Activated naive CD8-positive, alpha-beta T cell treated with anti-CD3 and anti-CD28 coated beads, Interleukin-2, amount 10 ng/mL, durations not matched to agents 7 days and 5 days (primary cell): ENCODE results near the gene SCART1. TPM values are rescaled to one million over a fixed set of nuclear protein-coding genes. Genes with fewer than 3 reads are reported as not detected.
"Not testable (repeated sequence)": the region's sequence is repeated elsewhere in the genome, so short reads cannot be mapped to it uniquely, and the experiment has no call there.

Experiments
- ATAC-seq: fragments of 150-1000 bp; cut with Tn5 transposase; one replicate; pipeline ENCODE4 v1.10.0; 2021; ENCODE audit warnings: low read depth, moderate library complexity
- POLR2A ChIA-PET: fragments of 350-600 bp; sonication (Branson Sonifier 250); formaldehyde crosslinking; loops from one replicate; lab custom pipeline; 2021; ENCODE audit warnings: antibody characterized with exemption; lab: Charles Lee
- DNase-seq: peaks from one replicate; pipeline ENCODE4 v3.0.0; 2021
- H3K27ac Mint-ChIP-seq: one replicate; pipeline ENCODE4 v1.8.0; 2022; ENCODE audit warnings: mild to moderate bottlenecking, mixed read lengths
- H3K27me3 Mint-ChIP-seq: one replicate; pipeline ENCODE4 v1.8.0; 2022; ENCODE audit warnings: mild to moderate bottlenecking, moderate library complexity, mixed read lengths
- H3K36me3 Mint-ChIP-seq: one replicate; pipeline ENCODE4 v1.8.0; 2021; ENCODE audit warnings: mild to moderate bottlenecking, mixed read lengths
- H3K4me1 Mint-ChIP-seq: one replicate; pipeline ENCODE4 v1.8.0; 2021; ENCODE audit warnings: mixed read lengths
- H3K4me3 Mint-ChIP-seq: one replicate; pipeline ENCODE4 v1.8.0; 2022; ENCODE audit warnings: mild to moderate bottlenecking, moderate library complexity, mixed read lengths
- H3K9me3 Mint-ChIP-seq: one replicate; pipeline ENCODE4 v1.8.0; 2021; ENCODE audit warnings: mixed read lengths
- total RNA-seq, 2 experiments: library from RNA; stranded (reverse); gene quantifications; one replicate each; pipeline ENCODE4 v1.2.3, GENCODE V29; 2021

Gene SCART1
- total RNA-seq, 2 experiments from 2014 or later: 5.7 to 6.3 TPM

GRCh38 chr10:133441356-133441755 is 12.4 kb upstream of the SCART1 start:
- H3K27me3 Mint-ChIP-seq, POLR2A ChIA-PET, H3K36me3 Mint-ChIP-seq, H3K9me3 Mint-ChIP-seq, H3K4me3 Mint-ChIP-seq, DNase-seq, ATAC-seq: not testable (repeated sequence)
- H3K27ac Mint-ChIP-seq: peak overlapping the region; percentile 69
- peaks cover 15% of the 10 kb centered on the region for H3K4me1 Mint-ChIP-seq

- POLR2A ChIA-PET: interaction anchor here (0.5 to 0.6 kb wide), 2 partner anchors 98 to 536 kb away, joined by 3 to 4 read pairs; no protein-coding TSS in a partner anchor
- peak; percentile 25 for DNase-seq
- H3K4me3 Mint-ChIP-seq: peak overlapping the region; percentile 63
Observed at GRCh38 chr10:133441780-133442179, 12.0 kb upstream of the SCART1 start.

GRCh38 chr10:133442191-133442966 is 11.4 kb upstream of the SCART1 start:
- H3K36me3 Mint-ChIP-seq: peaks cover 6% of the 10 kb centered on the region
- peak overlapping the region; percentile 63 for H3K27ac Mint-ChIP-seq
- peaks cover 15% of the 10 kb centered on the region for H3K4me1 Mint-ChIP-seq
- peaks cover 8% of the 10 kb centered on the region for H3K9me3 Mint-ChIP-seq
- H3K4me3 Mint-ChIP-seq: peak overlapping the region; percentile 63
- peak; percentile 74 for ATAC-seq
- DNase-seq: peak; percentile 43
- H3K27me3 Mint-ChIP-seq: peaks cover 4% of the 10 kb centered on the region
- POLR2A ChIA-PET: interaction anchor here (0.5 to 0.6 kb wide), 2 partner anchors 98 to 537 kb away, joined by 3 to 4 read pairs; no protein-coding TSS in a partner anchor

More at GRCh38 chr10:133441780-133442179, 12.0 kb upstream of the SCART1 start:
- Mint-ChIP-seq H3K4me1 (peaks cover 15% of the 10 kb centered on the region), H3K9me3 (peaks cover 6% of the 10 kb centered on the region), H3K27me3 (peaks cover 7% of the 10 kb centered on the region), H3K36me3 (peaks cover 6% of the 10 kb centered on the region), H3K27ac (peak overlapping the region; percentile 69)
- ATAC-seq: no peak

- Mint-ChIP-seq H3K9me3 (peaks cover 14% of the 10 kb centered on the region), H3K4me1 (peaks cover 15% of the 10 kb centered on the region), H3K27ac (peak overlapping the region; percentile 63), H3K36me3 (peaks cover 6% of the 10 kb centered on the region), H3K4me3 (no peak overlapping the region), H3K27me3 (peaks cover 6% of the 10 kb centered on the region)
- DNase-seq (no peak), ATAC-seq (no peak)
- POLR2A ChIA-PET: no interaction called here
Observed at GRCh38 chr10:133442967-133443924, 10.5 kb upstream of the SCART1 start.

GRCh38 chr10:133444342-133445267 is 9.1 kb upstream of the SCART1 start:
- Mint-ChIP-seq H3K4me3 (no peak overlapping the region), H3K36me3 (peaks cover 6% of the 10 kb centered on the region), H3K27me3 (peaks cover 10% of the 10 kb centered on the region), H3K9me3 (peaks cover 20% of the 10 kb centered on the region), H3K27ac (no peak overlapping the region), H3K4me1 (peaks cover 13% of the 10 kb centered on the region)
- POLR2A ChIA-PET: no interaction called here
- DNase-seq (no peak), ATAC-seq (no peak)

- H3K4me1 Mint-ChIP-seq: peaks cover 13% of the 10 kb centered on the region
- H3K9me3 Mint-ChIP-seq: peaks cover 20% of the 10 kb centered on the region
- peaks cover 10% of the 10 kb centered on the region for H3K27me3 Mint-ChIP-seq
- H3K27ac Mint-ChIP-seq: no peak overlapping the region
- DNase-seq (no peak), ATAC-seq (no peak)
- H3K36me3 Mint-ChIP-seq: peaks cover 6% of the 10 kb centered on the region
- POLR2A ChIA-PET: no interaction called here
- H3K4me3 Mint-ChIP-seq: no peak overlapping the region
Observed at GRCh38 chr10:133445268-133445732, 8.4 kb upstream of the SCART1 start.

GRCh38 chr10:133445751-133446708 is 7.7 kb upstream of the SCART1 start:
- peaks cover 20% of the 10 kb centered on the region for H3K9me3 Mint-ChIP-seq
- H3K36me3 Mint-ChIP-seq: peaks cover 6% of the 10 kb centered on the region
- peaks cover 13% of the 10 kb centered on the region for H3K4me1 Mint-ChIP-seq
- DNase-seq (no peak), ATAC-seq (no peak)
- peaks cover 13% of the 10 kb centered on the region for H3K27me3 Mint-ChIP-seq
- H3K27ac Mint-ChIP-seq: no peak overlapping the region
- H3K4me3 Mint-ChIP-seq: no peak overlapping the region
- POLR2A ChIA-PET: no interaction called here

GRCh38 chr10:133446979-133447378 is 6.8 kb upstream of the SCART1 start:
- Mint-ChIP-seq H3K9me3 (peaks cover 20% of the 10 kb centered on the region), H3K36me3 (peaks cover 6% of the 10 kb centered on the region), H3K27ac (no peak overlapping the region), H3K27me3 (peaks cover 13% of the 10 kb centered on the region), H3K4me1 (peaks cover 9% of the 10 kb centered on the region), H3K4me3 (no peak overlapping the region)
- POLR2A ChIA-PET: no interaction called here
- DNase-seq (no peak), ATAC-seq (no peak)

- H3K27me3 Mint-ChIP-seq: peaks cover 13% of the 10 kb centered on the region
- H3K4me1 Mint-ChIP-seq: no peaks in the 10 kb centered on the region
- ATAC-seq (no peak), DNase-seq (no peak)
- H3K9me3 Mint-ChIP-seq: peaks cover 20% of the 10 kb centered on the region
- no peak overlapping the region for H3K4me3 Mint-ChIP-seq
- H3K27ac Mint-ChIP-seq: no peak overlapping the region
- POLR2A ChIA-PET: no interaction called here
- H3K36me3 Mint-ChIP-seq: peaks cover 6% of the 10 kb centered on the region
Observed at GRCh38 chr10:133448120-133448519, 5.6 kb upstream of the SCART1 start.

GRCh38 chr10:133451346-133451745 is 2.4 kb upstream of the SCART1 start:
- POLR2A ChIA-PET: no interaction called here
- Mint-ChIP-seq H3K4me1 (no peaks in the 10 kb centered on the region), H3K27me3 (peaks cover 13% of the 10 kb centered on the region), H3K9me3 (peaks cover 17% of the 10 kb centered on the region), H3K4me3 (no peak overlapping the region), H3K27ac (no peak overlapping the region), H3K36me3 (no peaks in the 10 kb centered on the region)
- DNase-seq (no peak), ATAC-seq (no peak)

GRCh38 chr10:133452453-133452852 is 1.3 kb upstream of the SCART1 start:
- POLR2A ChIA-PET: no interaction called here
- ATAC-seq (no peak), DNase-seq (no peak)
- H3K27ac Mint-ChIP-seq: no peak overlapping the region
- no peak overlapping the region for H3K4me3 Mint-ChIP-seq
- H3K27me3 Mint-ChIP-seq: peaks cover 8% of the 10 kb centered on the region
- no peaks in the 10 kb centered on the region for H3K4me1 Mint-ChIP-seq
- H3K36me3 Mint-ChIP-seq: no peaks in the 10 kb centered on the region
- peaks cover 12% of the 10 kb centered on the region for H3K9me3 Mint-ChIP-seq
